Measurements from ENCODE around the gene PCSK1. TPM values are rescaled to one million over a fixed set of nuclear protein-coding genes. Genes with fewer than 3 reads are reported as not detected.

Gene PCSK1
- total and polyA plus RNA-seq, 2 of the 8 experiments (the other 6 are each of a cell fraction or from before 2014, with no cell fraction given) = 1.3 to 3.2 TPM

- TF ChIP-seq YY1 (IDR thresholded peaks at IDR 0.05; ENCODE audit: low read depth, low read length) = no peak
- TF ChIP-seq RNF2 (IDR thresholded peaks at IDR 0.05; ENCODE audit: borderline replicate concordance, low read depth, low read length, missing control alignments, poor library complexity, severe bottlenecking) = no peak
Measured at GRCh38 chr5:96453394-96453793, 20.3 kb upstream of the PCSK1 start (continued).

All from H1 (cell line).